ENCODE results near the gene HM13.
"Not testable (repeated sequence)": the region's sequence is repeated elsewhere in the genome, so short reads cannot be mapped to it uniquely, and the experiment has no call there.

Gene HM13

DNA sequence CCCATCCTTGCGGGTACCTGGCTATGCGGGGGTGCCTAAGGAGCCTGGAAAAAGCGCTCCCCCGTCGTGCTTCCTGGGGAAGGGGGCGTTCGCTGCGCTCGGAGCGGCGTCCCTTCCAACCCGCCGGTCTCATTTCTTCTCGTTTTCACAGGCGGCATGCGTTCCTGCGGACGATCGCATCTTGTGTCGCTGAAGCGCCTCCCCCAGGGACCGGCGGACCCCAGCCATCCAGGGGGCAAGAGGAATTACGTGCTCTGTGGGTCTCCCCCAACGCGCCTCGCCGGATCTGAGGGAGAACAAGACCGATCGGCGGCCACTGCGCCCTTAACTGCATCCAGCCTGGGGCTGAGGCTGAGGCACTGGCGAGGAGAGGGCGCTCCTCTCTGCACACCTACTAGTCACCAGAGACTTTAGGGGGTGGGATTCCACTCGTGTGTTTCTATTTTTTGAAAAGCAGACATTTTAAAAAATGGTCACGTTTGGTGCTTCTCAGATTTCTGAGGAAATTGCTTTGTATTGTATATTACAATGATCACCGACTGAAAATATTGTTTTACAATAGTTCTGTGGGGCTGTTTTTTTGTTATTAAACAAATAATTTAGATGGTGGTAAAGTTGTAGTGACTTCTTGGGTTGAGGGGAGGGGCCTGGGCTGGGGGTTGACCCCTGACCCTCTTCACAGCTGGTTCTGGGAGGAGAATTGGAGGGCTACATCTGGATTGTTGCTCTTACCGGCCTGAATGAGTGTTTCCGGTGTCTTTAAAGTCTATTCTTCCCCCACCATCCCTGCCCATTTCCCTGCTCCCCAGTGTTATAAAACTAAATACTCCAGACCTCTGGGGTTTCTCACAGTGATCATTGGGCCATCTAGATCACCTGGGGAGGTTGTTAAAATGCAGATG is 91.9 kb downstream of the HM13 start:
- Histone ChIP-seq H3K9me3 (ENCODE audit: insufficient read depth, low read depth, low read length) (no peaks in the 10 kb centered on the region), H3K27ac (ENCODE audit: low read depth, low read length) (peak overlapping the region; percentile 98), H3K4me1 (ENCODE audit: insufficient read depth, low read length) (peaks cover 33% of the 10 kb centered on the region), H3K27me3 (ENCODE audit: insufficient read depth, low read length) (no peaks in the 10 kb centered on the region), H3K36me3 (ENCODE audit: insufficient read depth, low read length) (peaks cover 5% of the 10 kb centered on the region; the same call in 1 of the 2 replicates), H3K4me3 (ENCODE audit: low read length) (peak overlapping the region; percentile 93), H3K9ac (ENCODE audit: low read depth, low read length) (peak overlapping the region; percentile 90)
- WGBS: under 1% methylated on average over 39 of the region's 39 CpGs

GRCh38 chr20:31606804-31607639 is 92.8 kb downstream of the HM13 start:
- H3K9ac ChIP-seq (ENCODE audit: low read depth, low read length): peak overlapping the region; percentile 90
- H3K4me1 ChIP-seq (ENCODE audit: insufficient read depth, low read length): peaks cover 33% of the 10 kb centered on the region
- WGBS: 16% methylated on average over 8 of the region's 8 CpGs
- peak overlapping the region; percentile 93 for H3K4me3 ChIP-seq (ENCODE audit: low read length)
- H3K36me3 ChIP-seq (ENCODE audit: insufficient read depth, low read length): peaks cover 5% of the 10 kb centered on the region; the same call in 1 of the 2 replicates
- no peaks in the 10 kb centered on the region for H3K9me3 ChIP-seq (ENCODE audit: insufficient read depth, low read depth, low read length)
- H3K27ac ChIP-seq (ENCODE audit: low read depth, low read length): peak overlapping the region; percentile 98
- H3K27me3 ChIP-seq (ENCODE audit: insufficient read depth, low read length): no peaks in the 10 kb centered on the region

DNA sequence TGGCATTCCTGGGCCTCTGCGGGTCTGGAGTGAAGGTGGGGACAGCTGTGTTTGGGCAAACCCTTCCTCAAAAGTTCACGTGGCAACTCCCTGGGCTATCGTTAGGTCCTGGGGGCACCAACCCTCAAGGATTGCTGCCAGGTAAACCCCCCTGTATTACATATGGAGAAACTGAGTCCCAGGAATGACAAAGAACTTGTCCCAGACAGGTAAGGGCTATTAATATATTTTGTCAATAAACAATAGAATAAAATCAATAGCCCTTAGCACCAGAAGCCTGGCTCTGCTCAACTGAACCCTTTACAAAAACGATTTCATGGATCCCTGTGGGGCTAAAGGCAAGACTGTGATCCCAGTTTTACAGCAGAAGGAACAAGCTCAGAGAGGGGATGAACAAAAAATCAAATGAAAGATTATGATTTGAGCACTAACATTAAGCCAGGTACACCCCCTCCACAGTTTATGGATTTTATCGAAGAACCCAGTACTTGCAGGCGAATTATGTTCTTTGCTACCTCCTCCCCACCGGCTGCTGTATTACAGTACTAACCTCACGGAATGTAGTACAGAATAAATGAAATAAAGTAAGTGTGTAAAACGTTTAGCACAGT is 93.5 kb downstream of the HM13 start:
- peak overlapping the region; percentile 59 for H3K9ac ChIP-seq (ENCODE audit: low read depth, low read length)
- no peaks in the 10 kb centered on the region for H3K27me3 ChIP-seq (ENCODE audit: insufficient read depth, low read length)
- H3K9me3 ChIP-seq (ENCODE audit: insufficient read depth, low read depth, low read length): no peaks in the 10 kb centered on the region
- H3K27ac ChIP-seq (ENCODE audit: low read depth, low read length): peak overlapping the region; percentile 98
- peak overlapping the region; percentile 93 for H3K4me3 ChIP-seq (ENCODE audit: low read length)
- H3K4me1 ChIP-seq (ENCODE audit: insufficient read depth, low read length): peaks cover 29% of the 10 kb centered on the region
- 51% methylated on average over 8 of the region's 9 CpGs for WGBS
- H3K36me3 ChIP-seq (ENCODE audit: insufficient read depth, low read length): peaks cover 5% of the 10 kb centered on the region; the same call in 1 of the 2 replicates

DNA sequence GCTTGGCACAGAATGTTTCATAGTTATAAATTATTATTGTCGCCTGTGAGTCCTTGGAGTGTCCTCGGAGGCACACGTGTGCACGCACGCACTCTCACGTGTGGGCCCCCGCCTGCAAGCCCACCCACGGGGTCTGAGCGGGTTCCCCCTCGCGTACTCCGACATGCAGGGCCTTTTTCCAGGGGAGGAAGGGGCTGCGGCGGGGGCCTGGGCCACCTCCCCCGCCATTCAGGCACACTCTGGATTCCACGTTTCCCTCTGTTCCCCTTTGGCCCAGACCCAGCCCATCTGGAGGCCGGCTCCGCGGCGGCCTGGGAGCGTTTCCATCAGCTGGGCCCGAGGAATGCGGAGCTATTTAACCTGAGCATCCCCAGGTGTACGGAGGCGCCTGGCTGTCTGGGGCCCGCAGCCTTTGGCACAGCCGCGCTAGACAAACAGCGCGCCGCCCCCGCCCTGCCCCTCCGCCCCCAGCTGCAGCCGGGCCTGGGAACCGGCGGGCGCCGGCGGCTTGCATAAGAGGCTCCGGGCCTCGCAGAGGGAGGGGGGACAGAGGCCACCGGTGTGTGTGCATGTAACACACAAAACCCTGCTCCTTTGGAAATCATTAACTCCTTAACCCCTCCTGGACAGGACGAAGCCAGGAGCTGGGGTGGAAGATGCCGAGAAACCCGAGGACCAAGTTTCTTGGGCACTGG is 94.2 kb downstream of the HM13 start:
- H3K4me3 ChIP-seq (ENCODE audit: low read length): peak overlapping the region; percentile 93

GRCh38 chr20:31612271-31612640 is 98.0 kb downstream of the HM13 start:
- not testable (repeated sequence) for H3K4me3 ChIP-seq (ENCODE audit: low read length); H3K9ac ChIP-seq (ENCODE audit: low read depth, low read length); H3K36me3 ChIP-seq (ENCODE audit: insufficient read depth, low read length); H3K27ac ChIP-seq (ENCODE audit: low read depth, low read length); H3K27me3 ChIP-seq (ENCODE audit: insufficient read depth, low read length); H3K9me3 ChIP-seq (ENCODE audit: insufficient read depth, low read depth, low read length)
- WGBS: 90% methylated on average over 12 of the region's 12 CpGs
- peaks cover 21% of the 10 kb centered on the region for H3K4me1 ChIP-seq (ENCODE audit: insufficient read depth, low read length)

More for the DNA sequence above, 94.2 kb downstream of the HM13 start:
- Histone ChIP-seq H3K27ac (ENCODE audit: low read depth, low read length) (peak overlapping the region; percentile 98), H3K4me1 (ENCODE audit: insufficient read depth, low read length) (peaks cover 26% of the 10 kb centered on the region), H3K9ac (ENCODE audit: low read depth, low read length) (peak overlapping the region; percentile 59), H3K36me3 (ENCODE audit: insufficient read depth, low read length) (peaks cover 5% of the 10 kb centered on the region; the same call in 1 of the 2 replicates), H3K27me3 (ENCODE audit: insufficient read depth, low read length) (no peaks in the 10 kb centered on the region), H3K9me3 (ENCODE audit: insufficient read depth, low read depth, low read length) (no peaks in the 10 kb centered on the region)
- 14% methylated on average over 45 of the region's 45 CpGs for WGBS

DNA sequence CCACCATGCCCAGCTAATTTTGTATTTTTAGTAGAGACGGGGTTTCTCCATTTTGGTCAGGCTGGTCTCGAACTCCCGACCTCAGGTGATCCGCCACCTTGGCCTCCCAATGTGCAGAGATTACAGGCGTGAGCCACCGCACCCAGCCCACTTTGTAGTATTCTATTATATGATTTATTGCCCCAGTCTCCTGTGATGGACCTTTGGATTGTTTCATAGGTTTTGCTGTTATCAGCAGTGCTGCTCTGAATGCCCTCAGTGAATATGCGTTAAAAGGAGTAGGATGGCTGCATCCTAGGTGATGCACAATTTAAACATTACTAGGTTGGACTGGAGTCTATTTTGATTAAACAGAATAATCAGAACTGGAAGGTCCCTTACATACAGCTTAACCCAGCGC is 101.2 kb downstream of the HM13 start:
- 94% methylated on average over 7 of the region's 8 CpGs for WGBS
- Histone ChIP-seq H3K36me3 (ENCODE audit: insufficient read depth, low read length) (no peaks in the 10 kb centered on the region), H3K27ac (ENCODE audit: low read depth, low read length) (no peak overlapping the region)

GRCh38 chr20:31617432-31618104 is 103.3 kb downstream of the HM13 start:
- no peaks in the 10 kb centered on the region for H3K4me1 ChIP-seq (ENCODE audit: insufficient read depth, low read length)
- no peak overlapping the region for H3K4me3 ChIP-seq (ENCODE audit: low read length)
- WGBS: 92% methylated on average over 5 of the region's 6 CpGs
- H3K27ac ChIP-seq (ENCODE audit: low read depth, low read length): no peak overlapping the region
- H3K36me3 ChIP-seq (ENCODE audit: insufficient read depth, low read length): no peaks in the 10 kb centered on the region
- no peaks in the 10 kb centered on the region for H3K27me3 ChIP-seq (ENCODE audit: insufficient read depth, low read length)
- no peak overlapping the region for H3K9ac ChIP-seq (ENCODE audit: low read depth, low read length)
- no peaks in the 10 kb centered on the region for H3K9me3 ChIP-seq (ENCODE audit: insufficient read depth, low read depth, low read length)

More for the DNA sequence above, 101.2 kb downstream of the HM13 start:
- Histone ChIP-seq H3K4me1 (ENCODE audit: insufficient read depth, low read length) (peaks cover 4% of the 10 kb centered on the region), H3K4me3 (ENCODE audit: low read length) (no peak overlapping the region), H3K9ac (ENCODE audit: low read depth, low read length) (no peak overlapping the region), H3K9me3 (ENCODE audit: insufficient read depth, low read depth, low read length) (no peaks in the 10 kb centered on the region), H3K27me3 (ENCODE audit: insufficient read depth, low read length) (no peaks in the 10 kb centered on the region)

Data from HUES64 (cell line).